HEK293 (cell line): Measurements from ENCODE around the gene TMCC2.

Experiments
- BCL11A ChIP-seq: fragments of 450-650 bp; formaldehyde crosslinking; IDR thresholded peaks from 2 replicates; pipeline ENCODE4 v1.5.1; 2016; ENCODE audit warnings: low read depth, missing biosample characterization, missing genetic modification characterization
- REST ChIP-seq: fragments of 450-650 bp; formaldehyde crosslinking; IDR thresholded peaks from 2 replicates; pipeline ENCODE4 v1.5.1; 2016; ENCODE audit warnings: missing biosample characterization, missing genetic modification characterization
- YY1 ChIP-seq: fragments of 450-650 bp; formaldehyde crosslinking; IDR thresholded peaks from 2 replicates; pipeline ENCODE4 v1.5.1; 2018; ENCODE audit warnings: missing biosample characterization, missing genetic modification characterization
- ZFP37 ChIP-seq: fragments of 450-650 bp; formaldehyde crosslinking; IDR thresholded peaks from 2 replicates; pipeline ENCODE4 v1.5.1; 2016; ENCODE audit warnings: missing biosample characterization, missing genetic modification characterization
- ZNF223 ChIP-seq: fragments of 450-650 bp; formaldehyde crosslinking; IDR thresholded peaks from 2 replicates; pipeline ENCODE4 v1.5.1; 2016; ENCODE audit warnings: missing biosample characterization, missing genetic modification characterization
- ZNF324 ChIP-seq: fragments of 450-650 bp; formaldehyde crosslinking; IDR thresholded peaks from 2 replicates; pipeline ENCODE4 v1.5.1; 2016; ENCODE audit warnings: missing biosample characterization, missing genetic modification characterization
- ZNF555 ChIP-seq: fragments of 450-650 bp; formaldehyde crosslinking; conservative IDR thresholded peaks from 2 replicates; pipeline ENCODE4 v1.5.1; 2017; ENCODE audit warnings: missing biosample characterization, mild to moderate bottlenecking, missing genetic modification characterization, inconsistent platforms
- TF ChIP-seq, protein P1 (sequence below): fragments of 450-650 bp; formaldehyde crosslinking; IDR thresholded peaks from 2 replicates; pipeline ENCODE4 v1.5.1; 2016; ENCODE audit warnings: missing biosample characterization, missing genetic modification characterization

GRCh38 chr1:205232945-205233397 lies 5.2 kb downstream of the TMCC2 start:
- TF ChIP-seq ZNF324 (tag by site-specific recombination) = no peak
- no peak for TF ChIP-seq ZNF223 (tag by site-specific recombination)
- TF ChIP-seq, protein P1, sequence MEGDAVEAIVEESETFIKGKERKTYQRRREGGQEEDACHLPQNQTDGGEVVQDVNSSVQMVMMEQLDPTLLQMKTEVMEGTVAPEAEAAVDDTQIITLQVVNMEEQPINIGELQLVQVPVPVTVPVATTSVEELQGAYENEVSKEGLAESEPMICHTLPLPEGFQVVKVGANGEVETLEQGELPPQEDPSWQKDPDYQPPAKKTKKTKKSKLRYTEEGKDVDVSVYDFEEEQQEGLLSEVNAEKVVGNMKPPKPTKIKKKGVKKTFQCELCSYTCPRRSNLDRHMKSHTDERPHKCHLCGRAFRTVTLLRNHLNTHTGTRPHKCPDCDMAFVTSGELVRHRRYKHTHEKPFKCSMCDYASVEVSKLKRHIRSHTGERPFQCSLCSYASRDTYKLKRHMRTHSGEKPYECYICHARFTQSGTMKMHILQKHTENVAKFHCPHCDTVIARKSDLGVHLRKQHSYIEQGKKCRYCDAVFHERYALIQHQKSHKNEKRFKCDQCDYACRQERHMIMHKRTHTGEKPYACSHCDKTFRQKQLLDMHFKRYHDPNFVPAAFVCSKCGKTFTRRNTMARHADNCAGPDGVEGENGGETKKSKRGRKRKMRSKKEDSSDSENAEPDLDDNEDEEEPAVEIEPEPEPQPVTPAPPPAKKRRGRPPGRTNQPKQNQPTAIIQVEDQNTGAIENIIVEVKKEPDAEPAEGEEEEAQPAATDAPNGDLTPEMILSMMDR = no peak
- no peak for TF ChIP-seq YY1 (tag by site-specific recombination)
- TF ChIP-seq BCL11A (tag by site-specific recombination) = no peak
- TF ChIP-seq REST = no peak
- no peak for TF ChIP-seq ZNF555 (tag by site-specific recombination)
- TF ChIP-seq ZFP37 (tag by site-specific recombination) = no peak
